K562 (cell line): ENCODE data around the gene TFF2. TPM values are rescaled to one million over a fixed set of nuclear protein-coding genes. Genes with fewer than 3 reads are reported as not detected.

Source experiments
- ATAC-seq: fragments of 200-7000 bp; cut with Tn5 transposase; 3 replicates; pipeline ENCODE4 v1.9.1; 2020; ENCODE audit warnings: moderate library complexity
- BruUV-seq: library from RNA; stranded (reverse); fragments of 400-500 nt; replicated peaks from 2 replicates; lab custom pipeline; 2021; lab: Mats Ljungman, UMichigan
- CTCF ChIA-PET: fragments of 300-600 bp; formaldehyde crosslinking; extraction: SDS; loops from one replicate; lab custom pipeline; 2021; ENCODE audit warnings: low intra/inter-chr PET ratio; lab: Yijun Ruan, JAX
- POLR2A ChIA-PET: fragments of 300-600, 350-650 bp; sonication (Branson Sonifier 250); formaldehyde crosslinking; extraction: SDS; loops from one replicate; lab custom pipeline; 2021; ENCODE audit warnings: antibody characterized with exemption, inconsistent platforms; lab: Yijun Ruan, JAX
- DNase-seq, 4 experiments: peaks; one replicate each; pipeline versions ENCODE4 v3.0.0 to v3.0.0-alpha.2; 2011 to 2018; ENCODE audit warnings: low spot score in 3 of 4, mixed read lengths in 3 of 4; ENCODE audit errors: extremely low read depth in 1 of 4
- FAIRE-seq: peaks from 2 replicates; lab custom pipeline; 2011; peaks lifted over from hg19 to GRCh38; lab: Jason Lieb, UNC
- H2AFZ ChIP-seq: 2 replicates; pipeline ENCODE4 v1.6.0; 2011; ENCODE audit warnings: low read depth, low read length, control low read depth, inconsistent platforms
- H3K27ac ChIP-seq: fragments of 200-600 bp; 3 replicates; pipeline ENCODE4 v1.8.0; 2011; ENCODE audit warnings: low read depth, mild to moderate bottlenecking, control low read depth, inconsistent platforms, low read length, moderate library complexity, mixed read lengths; ENCODE audit errors: extremely low read depth
- H3K27me3 ChIP-seq, 2 experiments: fragments of 300-600 bp in 1 of 2; 2 replicates in 1 of 2; 3 replicates in 1 of 2; pipeline versions ENCODE4 v1.6.0 to v1.8.0; 2011; ENCODE audit warnings: inconsistent platforms in 2 of 2, low read length in 2 of 2, mild to moderate bottlenecking in 1 of 2, mixed read lengths in 1 of 2, moderate library complexity in 1 of 2; ENCODE audit not compliant: control insufficient read depth in 2 of 2, insufficient read depth in 2 of 2
- H3K36me3 ChIP-seq: fragments of 300-600 bp; 3 replicates; pipeline ENCODE4 v1.8.0; 2011; ENCODE audit warnings: mild to moderate bottlenecking, low read length, inconsistent platforms; ENCODE audit not compliant: control insufficient read depth, insufficient read depth
- H3K4me1 ChIP-seq, 2 experiments: fragments of 200-600 bp in 1 of 2; replicated peaks in 1 of 2; 2 replicates in 1 of 2; 3 replicates in 1 of 2; pipeline versions ENCODE4 v1.5.1 to v1.8.0; 2011; ENCODE audit warnings: inconsistent platforms in 2 of 2, low read length in 2 of 2, mild to moderate bottlenecking in 1 of 2, mixed read lengths in 1 of 2, moderate library complexity in 1 of 2; ENCODE audit not compliant: control insufficient read depth in 2 of 2, insufficient read depth in 2 of 2
- H3K4me2 ChIP-seq: 2 replicates; pipeline ENCODE4 v1.6.1; 2011; ENCODE audit warnings: low read length, control low read depth, inconsistent platforms, mixed read lengths; ENCODE audit not compliant: insufficient read depth
- H3K4me3 ChIP-seq: fragments of 200-600 bp; sonication (generic), shearing (Covaris generic); 2 replicates; pipeline ENCODE4 v1.5.1; 2016; ENCODE audit warnings: control low read depth, inconsistent platforms
- H3K79me2 ChIP-seq: fragments of 200-600 bp; 3 replicates; pipeline ENCODE4 v1.8.0; 2011; ENCODE audit warnings: low read length, inconsistent platforms; ENCODE audit not compliant: control insufficient read depth, insufficient read depth
- H3K9ac ChIP-seq, 2 experiments: 2 replicates each; pipeline versions ENCODE4 v1.6.0 to v1.6.1; 2011; ENCODE audit warnings: low read depth in 2 of 2, low read length in 2 of 2, control low read depth in 1 of 2, inconsistent platforms in 1 of 2, mild to moderate bottlenecking in 1 of 2, mixed read lengths in 1 of 2; ENCODE audit not compliant: insufficient read depth in 1 of 2
- H3K9me1 ChIP-seq: one replicate; pipeline ENCODE4 v1.6.0; 2011; ENCODE audit warnings: inconsistent platforms, mild to moderate bottlenecking, low read length, moderate library complexity; ENCODE audit not compliant: control insufficient read depth, insufficient read depth
- H3K9me3 ChIP-seq: replicated peaks from 2 replicates; pipeline ENCODE4 v1.5.1; 2011; ENCODE audit warnings: low read depth, low read length, inconsistent platforms; ENCODE audit not compliant: control insufficient read depth, insufficient read depth
- H4K20me1 ChIP-seq: replicated peaks from 2 replicates; pipeline ENCODE4 v1.6.1; 2011; ENCODE audit warnings: low read length, inconsistent platforms, mixed read lengths; ENCODE audit not compliant: control insufficient read depth, insufficient read depth
- ARID3B ChIP-seq: fragments of 250-450 bp; sonication (Bioruptor Pico); IDR thresholded peaks from 2 replicates; pipeline ENCODE4 v1.4.0; 2020; ENCODE audit warnings: borderline replicate concordance
- BRF1 ChIP-seq: IDR thresholded peaks from 3 replicates; pipeline ENCODE4 v1.6.1; 2011; ENCODE audit warnings: borderline replicate concordance, mild to moderate bottlenecking; ENCODE audit not compliant: insufficient read length; ENCODE audit errors: extremely low read depth
- IRF9 ChIP-seq: fragments of 450-650 bp; IDR thresholded peaks from 2 replicates; pipeline ENCODE4 v1.6.1; 2016; ENCODE audit warnings: missing biosample characterization, missing genetic modification characterization
- MYC ChIP-seq, 2 experiments: fragments of 250-450 bp in 1 of 2; sonication (Bioruptor Pico) in 1 of 2; IDR thresholded peaks; 2 replicates each; pipeline versions ENCODE4 v1.5.1 to v1.6.1; 2012 to 2021; ENCODE audit warnings: low read depth in 2 of 2, borderline replicate concordance in 1 of 2, improper control_type of control experiment in 1 of 2, low read length in 1 of 2, mild to moderate bottlenecking in 1 of 2, moderate library complexity in 1 of 2
- SPI1 ChIP-seq: IDR thresholded peaks from 2 replicates; pipeline ENCODE4 v1.6.1; 2011; ENCODE audit warnings: low read depth, low read length, control low read depth, borderline replicate concordance
- TCFL5 ChIP-seq: fragments of 250-450 bp; sonication (Bioruptor Pico); conservative IDR thresholded peaks from 2 replicates; pipeline ENCODE4 v1.6.1; 2021; ENCODE audit warnings: mild to moderate bottlenecking, moderate library complexity, matching md5 sums
- XRCC5 ChIP-seq: fragments of 200-400 bp; formaldehyde crosslinking; IDR thresholded peaks from 2 replicates; pipeline ENCODE4 v1.6.1; 2017; ENCODE audit warnings: low read depth, mild to moderate bottlenecking, low read length
- ZNF217 ChIP-seq: sonication (generic); formaldehyde crosslinking; IDR thresholded peaks from 2 replicates; pipeline ENCODE4 v1.8.0; 2022; ENCODE audit warnings: mild to moderate bottlenecking, missing genetic modification reagents
- ZNF23 ChIP-seq: fragments of 250-450 bp; sonication (Bioruptor Pico); IDR thresholded peaks from 2 replicates; pipeline ENCODE4 v1.4.0; 2020; ENCODE audit warnings: mild to moderate bottlenecking
- ZNF324 ChIP-seq: fragments of 250-450 bp; sonication (Bioruptor Pico); IDR thresholded peaks from 2 replicates; pipeline ENCODE4 v1.4.0; 2020; ENCODE audit warnings: mild to moderate bottlenecking
- WGBS: fragments of 100-300 bp; shearing (Covaris generic); methylation state at CpG from one replicate; pipeline ENCODE4 v1.1.6; 2016; ENCODE audit warnings: low coverage, mixed read lengths; ENCODE audit not compliant: insufficient coverage; ENCODE audit errors: missing lambda C conversion rate; 5-methylcytosine and 5-hydroxymethylcytosine counted together
- in situ Hi-C: fragments of 300-500 bp; cut with MboI; formaldehyde crosslinking; loops from 4 replicates; pipeline ENCODE4 v1.15.0; 2018; ENCODE audit warnings: inconsistent platforms, mixed read lengths
- intact Hi-C: fragments of 100-400 bp; cut with micrococcal nuclease; formaldehyde crosslinking; loops from 2 replicates; pipeline ENCODE4 v1.14.2; 2022
- polyA plus RNA-seq, 8 experiments: library from polyadenylated mRNA; depleted of rRNA in 4 of 8; stranded (reverse) in 5 of 8; unstranded in 3 of 8; fragments of >200 nt; fragmentation: Nextera tagmentation in 2 of 8; fragmentation: Illumina TruSeq in 1 of 8; extraction: Ambion mirVana in 2 of 8; extraction: Trizol in 1 of 8; gene quantifications; 2 replicates each; pipeline versions ENCODE4 v1.2.1 to v1.2.3, GENCODE V29; 2011 to 2014; ENCODE audit warnings: inconsistent platforms in 1 of 8, missing spikeins in 1 of 8
- total RNA-seq, 7 experiments: library from RNA; depleted of rRNA in 6 of 7; stranded (reverse); fragments of >200 nt in 6 of 7; fragmentation: Illumina TruSeq in 2 of 7; extraction: Trizol in 2 of 7; gene quantifications; 2 replicates each; pipeline versions ENCODE4 v1.2.1 to v1.2.3, GENCODE V29; 2011 to 2021; ENCODE audit warnings: low replicate concordance in 1 of 7
- TF ChIP-seq, protein P1 (sequence below): IDR thresholded peaks from 2 replicates; pipeline ENCODE4 v1.6.1; 2011; ENCODE audit warnings: borderline replicate concordance, low read depth, mild to moderate bottlenecking, moderate library complexity, low read length; ENCODE audit not compliant: insufficient read depth, poor library complexity, severe bottlenecking

Gene TFF2
- total and polyA plus RNA-seq, 9 of the 15 experiments (the other 6 are each of a cell fraction or from before 2014, with no cell fraction given): not detected

GRCh38 chr21:42332557-42333317 lies 18.1 kb downstream of the TFF2 start:
- Histone ChIP-seq H3K9me1 (no peaks in the 10 kb centered on the region), H4K20me1 (no peaks in the 10 kb centered on the region), H3K4me2 (no peak overlapping the region), H3K4me3 (no peak overlapping the region), H3K9me3 (no peaks in the 10 kb centered on the region), H3K27me3 (peaks cover 0 to 4% of the 10 kb centered on the region in 2 experiments; a peak in 1 of 5 replicates), H2AFZ (no peak overlapping the region), H3K9ac (no peak overlapping the region), H3K36me3 (no peaks in the 10 kb centered on the region), H3K4me1 (no peaks in the 10 kb centered on the region), H3K27ac (no peak overlapping the region), H3K79me2 (no peaks in the 10 kb centered on the region)
- intact Hi-C loops (loop anchor here (10.0 kb wide), 1 partner anchor 122 kb away; no protein-coding TSS in a partner anchor), in situ Hi-C loops (no loop called here)
- ATAC-seq: no peak
- ChIA-PET POLR2A (no interaction called here), CTCF (no interaction called here)
- WGBS: 0% methylated on average over 4 of the region's 5 CpGs
- TF ChIP-seq ZNF23 (CRISPR knock-in tag) (no peak), ZNF217 (CRISPR knock-in tag) (no peak), BRF1 (no peak), IRF9 (tag) (no peak), XRCC5 (no peak), MYC (IDR thresholded peaks at IDR 0.05; ENCODE audit: low read depth, low read length) (no peak), MYC (CRISPR knock-in tag; IDR thresholded peaks at IDR 0.05; ENCODE audit: borderline replicate concordance, low read depth) (no peak), ZNF324 (CRISPR knock-in tag) (no peak), TCFL5 (CRISPR knock-in tag) (no peak), SPI1 (no peak), ARID3B (no peak)
- TF ChIP-seq, protein P1, sequence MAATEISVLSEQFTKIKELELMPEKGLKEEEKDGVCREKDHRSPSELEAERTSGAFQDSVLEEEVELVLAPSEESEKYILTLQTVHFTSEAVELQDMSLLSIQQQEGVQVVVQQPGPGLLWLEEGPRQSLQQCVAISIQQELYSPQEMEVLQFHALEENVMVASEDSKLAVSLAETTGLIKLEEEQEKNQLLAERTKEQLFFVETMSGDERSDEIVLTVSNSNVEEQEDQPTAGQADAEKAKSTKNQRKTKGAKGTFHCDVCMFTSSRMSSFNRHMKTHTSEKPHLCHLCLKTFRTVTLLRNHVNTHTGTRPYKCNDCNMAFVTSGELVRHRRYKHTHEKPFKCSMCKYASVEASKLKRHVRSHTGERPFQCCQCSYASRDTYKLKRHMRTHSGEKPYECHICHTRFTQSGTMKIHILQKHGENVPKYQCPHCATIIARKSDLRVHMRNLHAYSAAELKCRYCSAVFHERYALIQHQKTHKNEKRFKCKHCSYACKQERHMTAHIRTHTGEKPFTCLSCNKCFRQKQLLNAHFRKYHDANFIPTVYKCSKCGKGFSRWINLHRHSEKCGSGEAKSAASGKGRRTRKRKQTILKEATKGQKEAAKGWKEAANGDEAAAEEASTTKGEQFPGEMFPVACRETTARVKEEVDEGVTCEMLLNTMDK: no peak
- BruUV-seq: no TSS peak
- DNase-seq: no peak
- no peak for FAIRE-seq
